ENCODE data around the gene C2CD2.

Gene C2CD2

DNA sequence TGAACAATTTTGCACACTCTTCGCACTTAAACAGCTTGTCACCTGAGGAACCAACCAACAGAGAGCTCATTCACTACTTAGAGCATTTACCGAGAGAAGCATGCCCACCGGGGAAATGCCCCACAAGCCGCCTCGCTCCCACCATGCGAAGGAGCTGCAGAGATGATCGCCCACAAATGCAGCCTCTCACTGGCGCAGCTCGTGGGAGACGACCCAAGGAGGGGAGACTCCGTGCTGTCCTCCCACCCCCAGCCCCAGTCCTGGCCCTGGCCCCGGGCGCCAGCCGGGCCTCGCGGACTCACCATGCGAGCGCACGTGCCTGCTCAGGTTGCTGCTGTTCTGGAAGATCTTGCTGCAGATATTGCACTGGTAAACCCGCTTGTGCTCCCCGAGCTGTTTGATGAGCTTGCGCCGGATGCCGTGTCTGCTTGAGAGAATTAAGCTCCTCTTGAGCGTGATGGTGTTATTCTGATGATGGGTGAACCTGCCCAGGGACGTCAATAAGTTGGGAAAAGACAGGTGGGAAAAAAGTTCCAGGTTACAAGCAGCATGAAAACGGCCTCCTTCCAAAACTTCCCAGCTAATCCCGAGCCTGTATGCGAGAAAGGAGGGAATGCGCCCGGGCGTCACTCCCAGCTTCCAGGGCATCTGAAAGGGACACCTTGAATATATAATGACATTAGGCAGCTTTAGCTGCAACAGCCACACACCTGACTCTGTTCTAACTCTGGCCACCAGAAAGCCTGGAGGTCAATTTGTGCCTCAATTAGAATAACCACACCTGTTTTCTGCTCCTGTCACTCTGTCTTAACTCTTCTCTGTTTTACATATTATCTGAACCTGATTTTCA is 117.4 kb downstream of the C2CD2 start:
- DNase-seq: no peak

DNA sequence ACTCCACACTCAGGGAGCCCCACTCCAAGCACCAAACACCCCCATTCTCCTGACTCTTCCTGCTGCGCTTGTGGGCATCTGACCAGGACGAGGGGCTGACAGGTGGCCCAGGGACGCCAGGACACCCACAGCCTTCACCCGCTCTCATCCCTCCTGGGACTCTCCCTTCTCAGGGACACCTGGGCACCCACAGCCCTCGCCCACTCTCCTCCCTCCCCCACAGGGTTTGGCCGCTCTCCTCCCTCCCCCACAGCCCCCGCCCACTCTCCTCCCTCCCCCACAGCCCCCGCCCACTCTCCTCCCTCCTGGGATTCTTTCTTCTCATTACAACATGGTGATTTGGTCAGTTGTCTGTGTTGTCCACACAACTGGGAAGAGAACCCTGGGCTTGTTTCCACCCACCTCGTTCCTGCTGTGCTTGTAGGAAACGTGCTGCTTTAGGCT is 118.1 kb downstream of the C2CD2 start:
- no peak for DNase-seq

Data from effector CD8-positive, alpha-beta T cell (primary cell).